MM.1S (cell line): ENCODE results near the gene WDR48.

Experiments
- DNase-seq: peaks from one replicate; pipeline ENCODE4 v3.0.0-alpha.2; 2015
- H2AFZ ChIP-seq: fragments of 300-600 bp; sonication (generic); 2 replicates; pipeline ENCODE4 v1.6.0; 2016; ENCODE audit warnings: antibody characterized with exemption, low read length
- H3F3A ChIP-seq: fragments of 300-600 bp; sonication (generic); 2 replicates; pipeline ENCODE4 v1.6.1; 2016; ENCODE audit warnings: mild to moderate bottlenecking, antibody characterized with exemption, low read length, moderate library complexity, mixed read lengths; ENCODE audit not compliant: insufficient read depth
- H3K27ac ChIP-seq: fragments of 300-600 bp; sonication (generic); 2 replicates; pipeline ENCODE4 v1.5.1; 2016; ENCODE audit warnings: mild to moderate bottlenecking, low read length
- H3K27me3 ChIP-seq: fragments of 300-600 bp; sonication (generic); replicated peaks from 2 replicates; pipeline ENCODE4 v1.6.0; 2016; ENCODE audit warnings: low read length; ENCODE audit not compliant: insufficient read depth
- H3K36me3 ChIP-seq: fragments of 300-600 bp; sonication (generic); replicated peaks from 2 replicates; pipeline ENCODE4 v1.6.1; 2016; ENCODE audit warnings: mild to moderate bottlenecking, low read length, mixed read lengths; ENCODE audit not compliant: insufficient read depth
- H3K4me1 ChIP-seq: fragments of 300-600 bp; sonication (generic); 2 replicates; pipeline ENCODE4 v1.6.1; 2016; ENCODE audit warnings: low read length, mixed read lengths
- H3K4me2 ChIP-seq: fragments of 300-600 bp; sonication (generic); 2 replicates; pipeline ENCODE4 v1.6.0; 2016; ENCODE audit warnings: low read depth, low read length
- H3K4me3 ChIP-seq: fragments of 300-600 bp; sonication (generic); 2 replicates; pipeline ENCODE4 v1.5.1; 2016; ENCODE audit warnings: low read length, mixed read lengths
- H3K79me2 ChIP-seq: fragments of 300-600 bp; sonication (generic); 2 replicates; pipeline ENCODE4 v1.6.1; 2016; ENCODE audit warnings: mixed run types, low read length, mixed read lengths
- H3K9ac ChIP-seq: fragments of 300-600 bp; sonication (generic); 2 replicates; pipeline ENCODE4 v1.6.1; 2016; ENCODE audit warnings: low read length, mixed read lengths
- H3K9me2 ChIP-seq: fragments of 300-600 bp; sonication (generic); replicated peaks from 2 replicates; pipeline ENCODE4 v1.6.1; 2016; ENCODE audit warnings: mild to moderate bottlenecking, low read length, mixed read lengths; ENCODE audit not compliant: insufficient read depth
- H3K9me3 ChIP-seq: fragments of 300-600 bp; sonication (generic); replicated peaks from 2 replicates; pipeline ENCODE4 v1.6.1; 2016; ENCODE audit warnings: mild to moderate bottlenecking, low read length, mixed read lengths; ENCODE audit not compliant: insufficient read depth
- H4K20me1 ChIP-seq: fragments of 300-600 bp; sonication (generic); 2 replicates; pipeline ENCODE4 v1.6.1; 2016; ENCODE audit warnings: mild to moderate bottlenecking, low read length, moderate library complexity, mixed read lengths; ENCODE audit not compliant: insufficient read depth
- CTCF ChIP-seq: fragments of 300-600 bp; sonication (generic); IDR thresholded peaks from 2 replicates; pipeline ENCODE4 v1.5.1; 2016; ENCODE audit warnings: antibody characterized with exemption, low read length, mixed read lengths
- EZH2 ChIP-seq: fragments of 300-600 bp; sonication (generic); optimal IDR thresholded peaks from 2 replicates; pipeline ENCODE3; 2017; ENCODE audit warnings: low read depth, mild to moderate bottlenecking, antibody characterized with exemption, low read length, mixed read lengths
- EZH2phosphoT487 ChIP-seq: fragments of 300-600 bp; sonication (generic); IDR thresholded peaks from 2 replicates; pipeline ENCODE4 v1.6.1; 2018; ENCODE audit warnings: antibody characterized with exemption, low read length

The WDR48 gene

GRCh38 chr3:39115870-39116269 lies 64.1 kb downstream of the WDR48 start:
- Histone ChIP-seq H3K27ac (no peak overlapping the region), H4K20me1 (no peaks in the 10 kb centered on the region), H3K9me2 (no peaks in the 10 kb centered on the region), H3K27me3 (no peaks in the 10 kb centered on the region), H2AFZ (no peak overlapping the region), H3K9ac (no peak overlapping the region), H3K36me3 (no peaks in the 10 kb centered on the region), H3F3A (peaks cover 5% of the 10 kb centered on the region; the same call in 1 of the 2 replicates), H3K4me3 (no peak overlapping the region), H3K4me2 (no peak overlapping the region), H3K9me3 (no peaks in the 10 kb centered on the region), H3K79me2 (no peaks in the 10 kb centered on the region), H3K4me1 (peaks cover 25% of the 10 kb centered on the region)
- TF ChIP-seq CTCF (no peak), EZH2 (no peak), EZH2phosphoT487 (no peak)
- DNase-seq, result no peak

GRCh38 chr3:39118079-39118478 lies 66.3 kb downstream of the WDR48 start:
- no peaks in the 10 kb centered on the region for H3K9me2 ChIP-seq
- H3F3A ChIP-seq, result peaks cover 5% of the 10 kb centered on the region; the same call in 1 of the 2 replicates
- H3K9me3 ChIP-seq, result no peaks in the 10 kb centered on the region
- no peak overlapping the region for H3K4me3 ChIP-seq
- peak overlapping the region; percentile 54 for H3K4me2 ChIP-seq
- peaks cover 25% of the 10 kb centered on the region for H3K4me1 ChIP-seq
- H2AFZ ChIP-seq, result peak overlapping the region; percentile 4; the same call in 1 of the 2 replicates
- peak overlapping the region; percentile 43; the same call in 1 of the 2 replicates for H3K27ac ChIP-seq
- H4K20me1 ChIP-seq, result no peaks in the 10 kb centered on the region
- no peak for TF ChIP-seq CTCF
- TF ChIP-seq EZH2phosphoT487, result no peak
- no peak for TF ChIP-seq EZH2
- H3K79me2 ChIP-seq, result no peaks in the 10 kb centered on the region
- H3K9ac ChIP-seq, result no peak overlapping the region
- H3K36me3 ChIP-seq, result no peaks in the 10 kb centered on the region
- H3K27me3 ChIP-seq, result no peaks in the 10 kb centered on the region
- no peak for DNase-seq

GRCh38 chr3:39118931-39119660 lies 67.3 kb downstream of the WDR48 start:
- Histone ChIP-seq H3K9me3 (no peaks in the 10 kb centered on the region), H4K20me1 (no peaks in the 10 kb centered on the region), H3K27me3 (no peaks in the 10 kb centered on the region), H2AFZ (no peak overlapping the region), H3K4me2 (peak overlapping the region; percentile 54), H3K4me3 (no peak overlapping the region), H3F3A (peaks cover 5% of the 10 kb centered on the region; the same call in 1 of the 2 replicates), H3K79me2 (no peaks in the 10 kb centered on the region), H3K36me3 (no peaks in the 10 kb centered on the region), H3K4me1 (peaks cover 25% of the 10 kb centered on the region), H3K9me2 (no peaks in the 10 kb centered on the region), H3K9ac (no peak overlapping the region), H3K27ac (peak overlapping the region; percentile 43; the same call in 1 of the 2 replicates)
- no peak for DNase-seq
- no peak for TF ChIP-seq CTCF
- no peak for TF ChIP-seq EZH2phosphoT487
